ENCODE results near the gene PI3.
A peak's percentile ranks its signal among the peaks of the same experiment; 100 is the strongest.
"Not testable (repeated sequence)": the region's sequence is repeated elsewhere in the genome, so short reads cannot be mapped to it uniquely, and the experiment has no call there.

The PI3 gene, protein sequence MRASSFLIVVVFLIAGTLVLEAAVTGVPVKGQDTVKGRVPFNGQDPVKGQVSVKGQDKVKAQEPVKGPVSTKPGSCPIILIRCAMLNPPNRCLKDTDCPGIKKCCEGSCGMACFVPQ

DNA sequence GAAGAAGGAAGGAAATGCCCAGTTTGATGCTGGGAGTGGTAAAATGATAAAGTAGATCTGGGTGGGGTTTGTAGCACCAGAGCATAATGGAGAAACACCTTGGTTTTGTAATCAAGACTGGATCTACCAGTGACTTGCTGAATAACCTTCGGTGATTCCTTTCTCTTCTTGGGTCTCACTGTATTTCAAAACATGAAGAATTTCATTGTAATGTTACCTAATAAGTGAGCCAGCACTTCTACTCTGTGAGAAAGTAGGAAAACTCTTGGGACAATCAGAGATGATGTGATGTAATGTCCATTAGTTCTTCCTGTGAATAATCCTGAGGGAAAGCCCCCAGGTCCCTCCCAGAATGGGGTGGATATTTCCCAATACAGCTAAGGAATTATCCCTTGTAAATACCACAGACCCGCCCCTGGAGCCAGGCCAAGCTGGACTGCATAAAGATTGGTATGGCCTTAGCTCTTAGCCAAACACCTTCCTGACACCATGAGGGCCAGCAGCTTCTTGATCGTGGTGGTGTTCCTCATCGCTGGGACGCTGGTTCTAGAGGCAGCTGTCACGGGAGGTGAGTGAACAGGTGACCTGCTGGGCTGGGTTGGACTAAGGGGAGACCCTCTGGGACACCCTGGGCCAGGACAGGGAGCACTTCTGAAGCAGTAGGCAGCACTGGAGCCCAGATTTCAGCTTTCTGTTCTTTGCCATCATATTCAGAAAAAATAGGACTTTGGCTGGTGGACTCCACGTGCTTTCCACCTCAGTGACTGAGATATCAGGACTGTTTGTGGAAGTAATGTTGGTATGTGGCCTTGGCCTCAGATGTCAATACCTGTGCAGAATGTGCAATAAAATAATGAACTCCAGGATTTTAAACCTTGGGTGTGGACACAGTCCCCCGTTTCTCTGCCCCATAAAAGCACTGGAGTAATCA lies at the start of gene PI3:
Gene PI3, plus strand, starts transcription at position 469 of the 931 bp plus-strand sequence. Its CDS starts 21 bp downstream, at position 490.
- H3K27ac ChIP-seq: peak within 1 kb of the TSS; percentile 87
- DNase-seq (ENCODE audit: low read depth, low spot score): peak; percentile 59

DNA sequence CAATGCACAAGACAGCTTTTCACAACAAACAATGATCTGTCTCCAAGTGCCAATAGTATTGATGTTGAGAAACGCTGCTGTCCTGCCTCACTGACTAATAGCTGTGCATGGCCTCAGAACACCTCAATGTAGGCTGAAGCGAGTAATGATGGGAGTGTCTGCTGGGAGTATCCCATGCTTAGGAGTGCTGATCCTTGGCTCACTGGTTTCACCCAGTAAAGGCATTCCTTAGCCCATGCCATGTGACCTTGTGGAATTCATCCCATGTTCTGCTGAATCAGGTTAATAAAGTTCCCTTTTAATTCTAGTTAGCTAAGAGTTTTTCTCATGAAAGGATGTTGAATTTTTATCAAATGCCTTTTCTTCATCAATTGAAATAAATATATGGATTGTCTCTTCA lies 46.6 kb upstream of the PI3 start:
- peak; percentile 83 for DNase-seq (ENCODE audit: low read depth, low spot score)
- peak overlapping the region; percentile 72 for H3K27ac ChIP-seq

- no peak for DNase-seq (ENCODE audit: low read depth, low spot score)
These were observed 37.8 kb upstream of the PI3 start for GRCh38 chr20:45136911-45137310.

DNA sequence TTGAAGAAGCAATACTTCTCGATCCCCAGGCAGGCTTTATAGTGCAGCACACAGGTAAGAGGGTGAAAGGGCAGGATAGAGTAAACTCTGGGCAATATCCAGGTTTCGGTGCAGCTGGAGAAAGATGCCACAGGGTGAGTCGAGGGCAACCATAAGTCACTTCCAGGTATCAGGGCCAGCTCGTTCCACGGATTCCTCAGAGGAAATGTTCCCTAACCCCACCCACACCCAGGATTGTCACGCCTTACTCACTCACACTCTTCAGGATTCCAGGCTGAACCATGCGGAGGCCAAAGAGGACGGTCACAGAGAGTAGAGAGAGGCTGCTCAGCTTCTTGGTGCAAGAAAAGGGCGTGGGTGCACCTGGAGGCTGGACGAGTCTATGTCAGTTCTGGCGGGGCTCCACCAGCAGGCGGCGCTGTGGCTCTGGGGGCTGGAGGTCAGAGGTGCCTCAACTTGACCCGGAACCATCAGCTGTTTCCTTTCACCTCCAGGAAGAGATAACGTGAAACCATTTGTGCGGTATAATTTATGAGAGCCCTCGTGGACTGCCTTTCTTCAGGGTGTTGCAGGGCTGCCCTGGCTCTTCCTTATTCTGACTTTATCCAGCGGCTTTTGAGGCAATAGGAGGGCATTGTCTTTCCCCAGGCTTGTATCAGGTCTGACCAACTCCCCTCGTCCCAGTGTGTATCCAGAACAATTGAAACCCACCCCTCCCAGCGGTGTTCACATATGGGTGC lies 36.0 kb upstream of the PI3 start:
- peak overlapping the region; percentile 75 for H3K27ac ChIP-seq
- peak; percentile 62 for DNase-seq (ENCODE audit: low read depth, low spot score)

More at GRCh38 chr20:45136911-45137310, 37.8 kb upstream of the PI3 start:
- H3K27ac ChIP-seq: peak overlapping the region; percentile 75

DNA sequence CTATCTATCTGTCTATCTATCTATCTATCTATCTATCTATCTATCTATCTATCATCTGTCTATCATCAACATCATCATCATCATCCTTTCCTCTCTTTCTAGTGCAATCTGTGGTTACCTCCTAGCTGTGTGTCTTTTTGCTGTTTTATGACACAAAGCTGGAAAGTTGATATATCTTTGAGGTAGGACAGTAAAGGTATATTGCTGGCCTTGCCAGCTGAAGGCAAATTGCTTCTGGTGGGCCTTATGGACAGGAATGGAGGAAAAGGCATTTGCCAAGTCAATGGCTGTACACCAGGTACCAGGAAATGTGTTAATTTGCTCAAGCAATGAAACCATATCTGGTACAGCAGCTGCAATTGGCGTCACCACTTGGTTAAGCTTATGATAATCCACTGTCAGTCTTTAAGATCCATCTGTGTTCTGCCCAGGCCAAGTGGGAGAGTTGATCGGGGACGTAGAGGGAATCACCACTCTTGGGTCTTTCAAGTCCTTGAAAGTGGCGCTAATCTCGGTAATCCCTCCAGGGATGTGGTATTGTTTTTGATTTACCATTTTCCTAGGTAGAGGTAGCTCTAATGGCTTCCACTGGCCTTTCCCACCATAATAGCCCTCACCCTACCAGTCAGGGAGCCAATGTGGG lies 34.8 kb upstream of the PI3 start:
- not testable (repeated sequence) for DNase-seq (ENCODE audit: low read depth, low spot score); H3K27ac ChIP-seq

- DNase-seq (ENCODE audit: low read depth, low spot score): no peak
- no peak overlapping the region for H3K27ac ChIP-seq
These were observed 33.9 kb upstream of the PI3 start for GRCh38 chr20:45140836-45141235.

DNA sequence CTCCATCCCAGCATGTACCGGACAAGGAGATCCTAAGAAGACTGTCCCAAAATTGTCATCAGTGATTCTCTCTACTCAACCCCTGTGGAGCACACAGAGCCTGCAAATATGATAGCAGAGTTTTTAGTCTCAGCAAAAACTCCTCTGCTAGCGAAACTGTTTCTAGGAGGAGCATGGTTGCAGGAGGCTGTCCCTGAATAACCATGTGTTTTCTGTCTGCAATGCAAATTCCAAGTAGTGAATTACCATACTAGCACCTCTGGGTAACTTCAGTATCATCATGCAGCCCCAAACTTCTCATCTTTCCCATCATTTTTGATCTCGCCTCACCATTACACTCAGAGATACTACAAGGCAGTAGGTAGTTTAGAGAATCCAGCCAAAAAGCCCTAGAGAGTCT lies 25.6 kb upstream of the PI3 start:
- DNase-seq (ENCODE audit: low read depth, low spot score): no peak
- no peak overlapping the region for H3K27ac ChIP-seq

DNA sequence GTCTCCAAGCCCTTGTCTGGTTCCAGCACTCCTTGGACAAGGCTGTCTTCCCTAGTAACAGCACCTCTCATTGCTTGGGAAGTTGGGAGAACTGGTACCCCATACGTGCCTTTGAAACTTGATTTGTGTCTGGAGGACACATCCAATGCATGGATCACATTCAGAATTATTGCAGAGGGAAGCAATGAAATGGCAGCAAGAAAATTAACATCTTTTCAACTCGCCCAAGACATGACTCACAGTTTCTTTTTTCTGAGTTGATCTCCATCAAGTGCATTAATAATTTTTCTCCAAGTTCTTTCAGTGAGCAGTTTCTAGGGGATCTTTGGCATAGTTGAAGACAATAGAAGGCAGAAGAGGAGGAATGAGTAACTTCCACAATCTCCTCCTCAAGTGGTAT lies 22.3 kb upstream of the PI3 start:
- H3K27ac ChIP-seq: no peak overlapping the region
- DNase-seq (ENCODE audit: low read depth, low spot score): no peak

GRCh38 chr20:45153147-45153546 lies 21.6 kb upstream of the PI3 start:
- DNase-seq (ENCODE audit: low read depth, low spot score): no peak
- no peak overlapping the region for H3K27ac ChIP-seq

DNA sequence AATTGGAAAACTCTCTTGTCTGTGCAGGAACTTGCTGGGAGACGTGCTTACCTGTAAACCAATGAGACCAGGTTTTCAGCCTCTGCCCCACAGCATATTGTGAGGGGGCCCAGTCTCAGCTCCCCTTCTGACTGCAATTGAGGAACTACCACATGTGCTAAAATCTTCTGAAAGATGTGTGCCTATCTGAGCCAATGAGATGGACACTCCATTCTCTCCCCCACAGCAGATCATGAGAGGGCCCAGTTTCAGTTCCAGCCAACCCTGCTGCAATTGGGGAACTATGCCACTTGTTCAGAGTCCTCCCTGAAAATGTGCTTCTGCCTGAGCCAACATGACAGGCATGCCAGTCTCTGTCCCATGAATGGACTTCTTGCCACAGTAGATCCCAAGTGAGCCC lies 20.9 kb upstream of the PI3 start:
- no peak overlapping the region for H3K27ac ChIP-seq
- DNase-seq (ENCODE audit: low read depth, low spot score): no peak

DNA sequence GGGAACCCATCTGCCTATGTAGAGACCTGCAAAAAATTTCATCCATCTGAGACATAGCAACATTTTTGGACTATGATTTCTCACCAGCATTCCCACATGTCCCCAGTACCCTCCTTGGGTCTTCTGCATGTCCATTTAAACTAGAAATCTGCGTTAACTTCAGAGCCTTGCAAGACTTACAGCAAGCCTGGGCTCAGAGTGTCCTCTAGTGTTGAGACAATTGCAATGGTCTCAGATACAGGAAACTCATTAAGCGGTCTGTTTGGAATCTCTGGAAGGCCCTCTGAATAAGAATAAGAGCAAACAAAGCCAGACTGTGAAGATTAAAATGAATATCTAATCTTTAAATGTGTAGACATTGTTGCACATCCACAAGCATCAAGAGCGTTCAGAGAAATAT lies 20.5 kb upstream of the PI3 start:
- no peak for DNase-seq (ENCODE audit: low read depth, low spot score)
- H3K27ac ChIP-seq: no peak overlapping the region

- DNase-seq (ENCODE audit: low read depth, low spot score); H3K27ac ChIP-seq: not testable (repeated sequence)
These were observed 19.9 kb upstream of the PI3 start for GRCh38 chr20:45154794-45155193.

DNA sequence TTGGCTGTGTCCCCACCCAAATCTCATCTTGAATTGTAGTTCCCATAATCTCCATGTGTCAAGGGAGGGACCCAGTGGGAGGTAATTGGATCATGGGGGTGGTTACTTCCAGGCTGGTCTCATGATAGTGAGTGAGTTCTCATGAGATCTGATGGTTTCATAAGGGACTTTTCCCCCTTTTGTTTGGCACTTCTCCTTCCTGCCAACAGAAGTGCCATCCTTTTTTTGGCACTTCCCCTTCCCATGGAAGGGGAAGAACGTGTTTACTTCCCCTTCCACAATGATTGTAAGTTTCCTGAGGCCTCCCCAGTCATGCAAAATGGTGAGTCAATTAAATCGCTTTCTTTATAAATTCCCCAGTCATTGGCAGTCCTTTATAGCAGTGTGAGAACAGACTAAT lies 18.0 kb upstream of the PI3 start:
- no peak overlapping the region for H3K27ac ChIP-seq

DNA sequence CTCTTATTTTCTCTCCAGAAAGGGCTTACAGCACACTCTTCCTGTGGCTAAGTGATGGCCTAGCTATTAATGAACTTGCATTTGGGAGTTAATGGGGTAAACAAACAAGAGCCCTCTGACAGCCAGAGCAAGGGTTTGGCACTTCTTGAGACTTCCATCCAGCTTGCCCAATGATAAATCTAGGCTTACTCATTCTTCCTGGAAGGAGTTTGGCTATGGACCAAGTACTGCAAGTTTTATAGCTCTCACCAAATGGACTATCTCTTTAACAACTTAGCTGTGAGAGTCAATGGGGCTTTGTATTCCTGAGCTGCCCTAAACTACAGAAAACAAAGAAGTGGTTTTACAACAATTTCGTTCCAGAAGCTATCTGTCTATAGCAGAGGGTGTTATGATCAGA lies 16.7 kb upstream of the PI3 start:
- peak; percentile 61 for DNase-seq (ENCODE audit: low read depth, low spot score)
- H3K27ac ChIP-seq: peak overlapping the region; percentile 4

More for the DNA sequence above, 18.0 kb upstream of the PI3 start:
- no peak for DNase-seq (ENCODE audit: low read depth, low spot score)

DNA sequence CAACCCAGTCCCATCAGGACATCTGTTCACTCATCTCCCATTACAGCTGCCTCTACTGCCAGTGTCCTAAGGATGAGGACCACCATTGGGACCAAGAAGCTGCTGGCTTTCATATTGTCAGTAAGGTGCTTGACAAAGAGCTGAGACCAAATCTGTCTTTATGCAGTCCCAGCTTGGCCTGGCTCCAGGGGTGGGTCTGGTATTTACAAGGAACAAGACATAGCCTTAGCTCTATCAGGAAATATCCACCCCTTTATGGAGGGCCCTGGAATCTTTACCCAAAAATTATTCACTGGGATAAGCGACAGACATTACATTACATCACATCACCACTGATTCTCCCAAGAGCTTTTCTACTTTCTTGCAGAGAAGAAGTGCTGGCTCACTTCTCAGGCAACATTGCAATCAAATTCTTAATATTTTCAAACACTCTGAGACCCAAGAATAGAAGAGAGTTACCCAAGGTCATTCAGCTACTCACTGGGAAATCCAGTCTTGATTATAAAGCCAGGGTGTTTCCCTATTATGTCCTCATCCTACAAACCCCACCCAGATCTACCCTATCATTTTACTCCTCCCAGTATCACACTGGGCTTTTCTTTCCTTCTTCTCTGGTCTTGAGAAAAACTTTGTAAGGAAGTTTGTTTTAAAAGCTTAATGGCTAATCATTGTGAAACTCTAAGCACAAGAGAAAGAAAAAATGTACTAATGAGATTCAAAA lies 11.5 kb upstream of the PI3 start:
- no peak for DNase-seq (ENCODE audit: low read depth, low spot score)
- no peak overlapping the region for H3K27ac ChIP-seq

GRCh38 chr20:45164906-45165305 lies 9.8 kb upstream of the PI3 start:
- H3K27ac ChIP-seq: no peak overlapping the region
- no peak for DNase-seq (ENCODE audit: low read depth, low spot score)

DNA sequence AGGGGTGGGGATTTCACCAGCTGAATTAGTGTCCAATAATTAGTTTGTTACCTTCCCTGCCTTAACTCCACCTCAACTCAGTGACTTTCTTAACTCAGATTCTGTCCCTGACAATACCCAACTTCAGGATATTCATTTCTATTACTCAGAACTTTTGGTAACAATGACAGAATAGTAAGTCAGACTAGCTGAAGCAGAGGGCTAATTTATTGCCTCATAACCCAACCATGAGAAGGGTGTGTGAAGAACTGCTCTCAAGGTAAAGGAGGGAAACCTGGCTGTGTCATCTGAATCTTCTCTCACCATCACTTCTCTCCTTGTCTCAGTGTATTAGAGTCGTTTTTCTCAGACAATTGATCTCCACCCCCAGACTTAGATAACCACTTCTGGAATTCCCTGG lies 1.2 kb upstream of the PI3 start:
- peak overlapping the region; percentile 87 for H3K27ac ChIP-seq
- DNase-seq (ENCODE audit: low read depth, low spot score): no peak

- H3K27ac ChIP-seq: peak overlapping the region; percentile 87
- no peak for DNase-seq (ENCODE audit: low read depth, low spot score)
These were observed 2.0 kb downstream of the PI3 start for GRCh38 chr20:45176526-45177267.

GRCh38 chr20:45179166-45179565 lies 4.5 kb downstream of the PI3 start:
- no peak for DNase-seq (ENCODE audit: low read depth, low spot score)
- no peak overlapping the region for H3K27ac ChIP-seq
